Epithelial cell of proximal tubule (primary cell): ENCODE measurements around the gene FGFR2. TPM values are rescaled to one million over a fixed set of nuclear protein-coding genes. Genes with fewer than 3 reads are reported as not detected.

Source experiments
- DNase-seq: peaks from one replicate; pipeline ENCODE4 v3.0.0-alpha.2; 2011; ENCODE audit warnings: low read depth
- H3K4me3 ChIP-seq: 2 replicates; pipeline ENCODE4 v1.5.1; 2011; ENCODE audit warnings: low read depth, mild to moderate bottlenecking, low read length
- total RNA-seq: library from RNA; depleted of rRNA; stranded (reverse); fragments of >200 nt; gene quantifications from 2 replicates; pipeline ENCODE4 v1.2.3, GENCODE V29; 2015
- TF ChIP-seq, protein P1 (sequence below): conservative IDR thresholded peaks from 2 replicates; pipeline ENCODE4 v1.5.1; 2012; ENCODE audit warnings: low read depth, mild to moderate bottlenecking, low read length

FGFR2 gene
- total RNA-seq, 1 donor from 2014 or later: 1.6 TPM

DNA sequence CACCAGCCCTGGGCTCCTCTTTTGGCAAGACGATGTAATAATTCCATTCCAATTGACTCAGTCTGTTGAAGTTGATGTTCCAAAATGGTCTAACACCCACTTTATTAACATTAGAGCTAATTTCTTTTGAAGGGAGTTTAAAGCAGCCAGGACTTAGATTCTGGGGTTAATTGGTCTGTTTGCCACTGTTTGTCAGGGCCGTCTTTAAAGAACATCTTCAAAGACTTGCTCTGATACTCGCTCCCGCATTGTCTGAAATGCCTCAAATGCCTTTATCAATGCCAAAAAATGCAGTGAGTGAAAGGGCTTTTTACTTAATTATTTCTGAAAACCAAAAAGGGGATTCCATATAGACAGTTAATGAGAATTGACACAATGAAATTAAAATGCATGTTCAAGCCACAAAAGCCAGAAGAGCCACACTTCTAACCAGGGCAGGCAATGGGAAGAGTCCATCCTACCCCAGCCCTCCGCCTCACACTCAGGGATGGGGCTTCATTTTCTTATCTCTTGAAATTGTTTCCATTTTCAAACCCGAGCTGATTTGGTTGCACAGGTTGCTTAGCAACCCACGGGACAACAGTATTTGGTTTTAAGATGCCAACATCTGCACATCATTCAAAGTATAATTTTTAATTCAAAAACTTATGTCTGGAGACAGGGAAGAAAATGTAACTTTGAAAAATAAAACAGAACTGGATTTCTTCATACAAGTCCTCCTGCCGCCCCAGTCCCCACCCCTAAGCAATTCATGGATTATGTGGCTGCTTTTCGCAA is 163.0 kb downstream of the FGFR2 start:
- no peak overlapping the region for H3K4me3 ChIP-seq
- DNase-seq: no peak
- TF ChIP-seq, protein P1, sequence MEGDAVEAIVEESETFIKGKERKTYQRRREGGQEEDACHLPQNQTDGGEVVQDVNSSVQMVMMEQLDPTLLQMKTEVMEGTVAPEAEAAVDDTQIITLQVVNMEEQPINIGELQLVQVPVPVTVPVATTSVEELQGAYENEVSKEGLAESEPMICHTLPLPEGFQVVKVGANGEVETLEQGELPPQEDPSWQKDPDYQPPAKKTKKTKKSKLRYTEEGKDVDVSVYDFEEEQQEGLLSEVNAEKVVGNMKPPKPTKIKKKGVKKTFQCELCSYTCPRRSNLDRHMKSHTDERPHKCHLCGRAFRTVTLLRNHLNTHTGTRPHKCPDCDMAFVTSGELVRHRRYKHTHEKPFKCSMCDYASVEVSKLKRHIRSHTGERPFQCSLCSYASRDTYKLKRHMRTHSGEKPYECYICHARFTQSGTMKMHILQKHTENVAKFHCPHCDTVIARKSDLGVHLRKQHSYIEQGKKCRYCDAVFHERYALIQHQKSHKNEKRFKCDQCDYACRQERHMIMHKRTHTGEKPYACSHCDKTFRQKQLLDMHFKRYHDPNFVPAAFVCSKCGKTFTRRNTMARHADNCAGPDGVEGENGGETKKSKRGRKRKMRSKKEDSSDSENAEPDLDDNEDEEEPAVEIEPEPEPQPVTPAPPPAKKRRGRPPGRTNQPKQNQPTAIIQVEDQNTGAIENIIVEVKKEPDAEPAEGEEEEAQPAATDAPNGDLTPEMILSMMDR: no peak

DNA sequence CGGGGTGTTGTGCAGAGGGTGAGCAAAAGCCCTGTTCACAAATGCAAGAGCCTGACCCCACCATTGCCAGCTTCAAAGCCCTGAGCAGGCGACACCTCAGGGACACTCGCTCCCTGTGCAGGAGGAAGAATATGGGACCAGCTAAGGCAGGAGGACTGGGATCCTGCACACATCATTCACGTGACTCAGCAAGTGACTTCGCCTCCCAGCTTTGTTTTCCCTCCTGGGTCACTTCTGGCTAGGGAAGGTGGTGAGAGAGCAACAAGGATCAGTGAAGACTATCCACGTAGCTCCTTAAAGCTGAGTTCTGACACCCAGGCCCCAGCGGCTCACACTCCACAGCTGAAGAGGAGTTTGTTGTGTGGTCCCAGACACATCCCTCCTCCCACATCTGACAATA is 164.3 kb downstream of the FGFR2 start:
- TF ChIP-seq, protein P1: no peak
- no peak overlapping the region for H3K4me3 ChIP-seq
- no peak for DNase-seq

DNA sequence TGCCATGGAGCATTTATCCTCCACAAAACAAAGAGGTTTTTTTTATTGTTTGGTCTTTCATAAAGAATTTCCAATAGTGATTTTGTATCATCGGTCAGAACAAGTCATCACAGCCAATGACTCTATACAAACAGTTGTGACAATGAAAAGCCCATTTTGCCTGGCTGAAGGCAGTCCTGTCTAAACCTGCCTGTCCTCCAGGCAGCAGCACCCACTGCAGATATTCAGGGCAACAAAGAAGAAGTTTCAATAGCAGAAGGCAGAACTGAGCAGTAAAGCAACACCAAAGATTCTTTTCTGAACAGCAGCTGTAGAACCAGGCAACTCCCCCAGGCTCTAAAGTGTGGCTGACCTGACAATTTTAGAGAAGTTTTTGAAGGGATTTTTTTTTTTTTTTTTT is 169.4 kb downstream of the FGFR2 start:
- TF ChIP-seq, protein P1: no peak
- no peak for DNase-seq
- no peak overlapping the region for H3K4me3 ChIP-seq
